Testis (tissue), 3 donors: ENCODE measurements around the gene PCCB. TPM values are rescaled to one million over a fixed set of nuclear protein-coding genes. Genes with fewer than 3 reads are reported as not detected.

ENCODE experiments used
- DNase-seq: peaks from one replicate; pipeline ENCODE4 v3.0.0-alpha.2; 2019
- H3K27ac ChIP-seq, 2 donors: fragments of 200-600 bp; sonication (generic); one replicate each; pipeline ENCODE4 v1.5.1; 2019
- H3K27me3 ChIP-seq: fragments of 200-600 bp; sonication (generic); one replicate; pipeline ENCODE4 v1.5.1; 2019
- H3K36me3 ChIP-seq: fragments of 200-600 bp; sonication (generic); one replicate; pipeline ENCODE4 v1.5.1; 2017; ENCODE audit warnings: low read depth; ENCODE audit errors: missing control alignments
- H3K4me1 ChIP-seq: fragments of 200-600 bp; sonication (generic); one replicate; pipeline ENCODE4 v1.5.1; 2019
- H3K4me3 ChIP-seq, 2 donors: fragments of 200-600 bp; sonication (generic); one replicate each; pipeline ENCODE4 v1.5.1; 2017 to 2019
- H3K9me3 ChIP-seq: fragments of 200-600 bp; sonication (generic); one replicate; pipeline ENCODE4 v1.5.1; 2017
- WGBS, 2 donors: methylation state at CpG; one replicate each; pipeline ENCODE4 v1.1.5; 2018; 5-methylcytosine and 5-hydroxymethylcytosine counted together
- intact Hi-C: fragments of 100-400 bp; cut with DNase I; formaldehyde crosslinking; loops from one replicate; pipeline ENCODE4 v1.15.1; 2023; ENCODE audit warnings: low total_unique reads
- polyA plus RNA-seq: library from polyadenylated mRNA; stranded (reverse); fragments of 350-450 nt; fragmentation: Illumina TruSeq; extraction: RNeasy Lipid Tissue Mini Kit (QIAGEN cat#74804); gene quantifications from one replicate; pipeline ENCODE4 v1.2.3, GENCODE V29; 2014; ENCODE audit warnings: low read depth, low replicate concordance; ENCODE audit not compliant: insufficient read depth
- total RNA-seq, 2 donors: library from RNA; depleted of rRNA; stranded (reverse); fragments of >200 nt; gene quantifications; one replicate each; pipeline ENCODE4 v1.2.3, GENCODE V29; 2016
- TF ChIP-seq, protein P1 (sequence below), 3 experiments: fragments of 450-650 bp in 2 of 3; fragments of 200-600 bp in 1 of 3; sonication (generic) in 1 of 3; IDR thresholded peaks; one replicate each; pipeline ENCODE4 v1.5.1; 2016 to 2019; ENCODE audit warnings: antibody characterized with exemption in 3 of 3, mild to moderate bottlenecking in 2 of 3, moderate library complexity in 1 of 3

The PCCB gene
- total and polyA plus RNA-seq, 3 donors from 2014 or later, result 81.7 to 96.2 (median 91.8) TPM

DNA sequence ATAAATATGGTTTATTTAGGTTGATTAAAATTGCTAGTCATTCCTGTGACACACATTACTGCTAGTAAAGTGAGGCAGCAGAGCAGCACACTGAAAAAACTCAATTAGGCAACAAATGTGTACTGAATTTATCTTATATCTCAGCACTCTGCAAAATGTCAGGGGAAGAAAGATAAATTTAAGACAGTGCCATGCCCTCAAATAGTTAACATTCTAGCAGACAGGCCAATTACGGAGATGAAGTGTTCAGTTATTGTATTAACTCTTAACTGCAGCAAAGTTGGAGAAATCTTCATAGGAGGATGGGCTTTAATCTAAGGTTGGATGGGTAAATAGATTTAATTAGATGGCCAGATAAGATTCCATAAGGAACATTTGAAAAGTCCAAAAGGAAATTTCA lies 127.9 kb downstream of the PCCB start:
- H3K9me3 ChIP-seq, result no peaks in the 10 kb centered on the region
- intact Hi-C loops, result no loop called here
- H3K4me1 ChIP-seq, result no peaks in the 10 kb centered on the region
- no peak for DNase-seq
- H3K4me3 ChIP-seq, result no peak overlapping the region
- 63 to 68% methylated on average over 1 of the region's 1 CpG for WGBS, 2 donors
- H3K36me3 ChIP-seq, result no peaks in the 10 kb centered on the region
- no peak overlapping the region for H3K27ac ChIP-seq
- no peaks in the 10 kb centered on the region for H3K27me3 ChIP-seq
- TF ChIP-seq, protein P1, sequence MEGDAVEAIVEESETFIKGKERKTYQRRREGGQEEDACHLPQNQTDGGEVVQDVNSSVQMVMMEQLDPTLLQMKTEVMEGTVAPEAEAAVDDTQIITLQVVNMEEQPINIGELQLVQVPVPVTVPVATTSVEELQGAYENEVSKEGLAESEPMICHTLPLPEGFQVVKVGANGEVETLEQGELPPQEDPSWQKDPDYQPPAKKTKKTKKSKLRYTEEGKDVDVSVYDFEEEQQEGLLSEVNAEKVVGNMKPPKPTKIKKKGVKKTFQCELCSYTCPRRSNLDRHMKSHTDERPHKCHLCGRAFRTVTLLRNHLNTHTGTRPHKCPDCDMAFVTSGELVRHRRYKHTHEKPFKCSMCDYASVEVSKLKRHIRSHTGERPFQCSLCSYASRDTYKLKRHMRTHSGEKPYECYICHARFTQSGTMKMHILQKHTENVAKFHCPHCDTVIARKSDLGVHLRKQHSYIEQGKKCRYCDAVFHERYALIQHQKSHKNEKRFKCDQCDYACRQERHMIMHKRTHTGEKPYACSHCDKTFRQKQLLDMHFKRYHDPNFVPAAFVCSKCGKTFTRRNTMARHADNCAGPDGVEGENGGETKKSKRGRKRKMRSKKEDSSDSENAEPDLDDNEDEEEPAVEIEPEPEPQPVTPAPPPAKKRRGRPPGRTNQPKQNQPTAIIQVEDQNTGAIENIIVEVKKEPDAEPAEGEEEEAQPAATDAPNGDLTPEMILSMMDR (IDR thresholded peaks at IDR 0.05), result no peak

Other genes with a start within 250 kb of the PCCB start
- 10 to 100 TPM; 48.7 to 56.9 TPM for gene MSL2, start 54.0 kb upstream of the PCCB start, total RNA-seq
- 33.9 TPM for gene MSL2, start 54.0 kb upstream of the PCCB start, polyA plus RNA-seq